Activated CD4-positive, alpha-beta T cell treated with anti-CD3 and anti-CD28 coated beads for 1 hour (primary cell): ENCODE data around the gene JAGN1.
A peak's percentile ranks its signal among the peaks of the same experiment; 100 is the strongest.
"Not testable (repeated sequence)": the region's sequence is repeated elsewhere in the genome, so short reads cannot be mapped to it uniquely, and the experiment has no call there.

Experiments used
- DNase-seq: peaks from one replicate; pipeline ENCODE4 v3.0.0-alpha.2; 2020

Gene JAGN1

DNA sequence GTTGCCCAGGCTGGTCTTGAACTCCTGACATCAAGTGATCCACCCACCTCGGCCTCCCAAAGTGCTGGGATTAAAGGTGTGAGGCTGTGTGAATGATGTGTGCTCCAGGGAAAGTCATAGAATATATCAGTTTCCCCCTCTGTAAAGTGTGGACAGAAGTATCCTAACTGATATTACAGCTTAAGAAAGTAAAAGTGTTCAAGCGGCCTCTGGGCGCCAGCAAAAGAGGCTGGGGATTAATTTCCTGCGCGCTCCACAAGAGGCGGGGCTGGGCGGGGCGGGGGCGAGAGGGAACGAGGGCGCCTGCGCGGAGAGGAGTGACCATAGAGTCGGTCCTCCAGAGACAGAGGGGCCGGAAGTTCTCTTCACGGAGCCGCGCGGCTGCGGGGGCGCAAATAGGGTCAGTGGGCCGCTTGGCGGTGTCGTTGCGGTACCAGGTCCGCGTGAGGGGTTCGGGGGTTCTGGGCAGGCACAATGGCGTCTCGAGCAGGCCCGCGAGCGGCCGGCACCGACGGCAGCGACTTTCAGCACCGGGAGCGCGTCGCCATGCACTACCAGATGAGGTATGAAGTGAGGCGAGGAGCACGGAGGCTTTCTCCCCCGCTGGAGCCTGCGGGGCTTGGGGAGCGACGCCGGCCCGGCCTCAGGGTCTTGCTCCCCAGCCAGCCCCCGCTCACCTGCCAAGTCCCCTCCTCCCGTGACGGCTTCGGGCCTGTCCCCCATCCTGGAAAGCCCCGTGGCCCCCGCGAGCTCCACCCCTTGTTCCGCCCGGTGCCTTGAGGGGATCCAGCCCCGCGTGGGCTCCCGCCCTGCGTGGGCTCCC lies at the start of gene JAGN1:
JAGN1 (plus strand) TSS at position 362 of the 823 bp plus-strand sequence; CDS start at position 475, 113 bp downstream.
- DNase-seq = peak; percentile 85

DNA sequence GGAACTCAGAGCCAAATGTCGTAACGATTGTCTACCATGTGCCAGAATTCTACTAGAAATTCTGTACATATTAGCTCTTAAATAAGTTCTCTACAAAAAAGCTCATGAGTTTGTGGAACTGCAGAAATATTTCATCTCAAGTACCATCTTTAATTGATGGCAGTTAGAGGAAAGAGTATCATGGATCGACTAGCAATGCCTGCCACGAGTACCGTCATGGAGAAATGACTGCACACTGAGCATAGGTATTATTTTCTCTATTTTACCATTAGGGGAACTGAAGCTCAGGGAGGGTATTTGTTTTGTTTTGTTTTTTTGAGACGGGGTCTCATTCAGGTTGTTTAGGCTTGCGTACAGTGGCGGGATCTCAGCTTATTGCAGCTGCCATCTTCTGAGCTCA lies 49.4 kb upstream of the JAGN1 start:
- no peak for DNase-seq

DNA sequence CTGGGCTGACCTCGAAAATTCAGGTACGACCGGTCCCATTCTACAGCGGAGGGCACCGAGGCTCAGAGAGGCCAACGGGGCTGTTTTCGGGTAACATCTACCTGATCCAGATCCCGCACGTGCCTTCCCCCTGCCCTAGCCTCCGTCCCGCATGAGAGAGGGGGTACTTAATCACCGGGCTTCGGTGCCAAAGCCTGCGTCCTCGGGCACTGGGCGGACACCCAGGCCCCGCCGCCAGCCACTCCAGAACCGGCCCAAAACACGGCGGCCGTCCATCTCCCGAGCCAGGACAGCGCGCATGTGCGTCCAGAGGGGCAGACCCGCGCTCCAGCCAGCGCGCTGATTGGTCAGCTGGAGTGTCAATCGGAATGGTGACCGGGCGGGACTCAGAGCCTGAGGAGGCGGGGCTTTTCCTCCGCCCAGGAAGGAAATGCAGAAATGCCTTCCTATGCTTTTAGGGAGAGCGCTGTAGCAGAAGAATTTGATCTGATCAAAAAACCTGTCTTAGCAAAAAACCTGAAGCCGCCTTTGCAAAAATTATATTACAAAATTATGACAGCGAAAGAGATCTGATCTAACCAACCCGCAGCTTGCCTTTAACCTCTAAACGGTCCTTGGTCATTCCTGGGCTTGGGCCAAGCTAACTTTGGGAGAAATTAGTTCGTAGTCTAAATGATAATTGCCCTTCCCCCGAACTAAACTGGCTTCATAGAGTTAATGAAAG lies 46.5 kb upstream of the JAGN1 start, which contains the start of gene RPUSD3:
RPUSD3 (minus strand) TSS at position 294 of the 724 bp plus-strand sequence; CDS start at position 276, 18 bp downstream.
- DNase-seq = peak; percentile 93

DNA sequence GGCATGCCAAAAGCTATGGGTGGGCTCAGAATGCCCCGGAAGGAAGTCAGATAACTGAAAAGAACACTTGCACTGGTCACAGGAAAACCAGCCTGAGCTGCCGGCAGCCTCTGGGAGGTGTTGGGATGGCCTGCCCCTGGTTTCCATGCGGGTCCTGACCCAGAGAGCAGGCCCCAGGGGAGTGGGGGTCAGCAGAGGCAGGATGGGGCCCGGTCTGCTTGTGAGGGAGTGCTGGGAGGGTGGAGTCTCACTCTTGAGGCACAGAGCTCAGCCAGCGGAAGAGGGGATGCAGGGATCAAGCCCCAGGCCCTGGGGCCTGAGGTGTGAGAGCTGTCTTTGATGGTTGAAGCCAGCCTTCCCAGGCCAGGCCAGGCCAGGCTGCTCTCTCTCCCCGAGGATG lies 44.2 kb upstream of the JAGN1 start:
- DNase-seq = no peak

DNA sequence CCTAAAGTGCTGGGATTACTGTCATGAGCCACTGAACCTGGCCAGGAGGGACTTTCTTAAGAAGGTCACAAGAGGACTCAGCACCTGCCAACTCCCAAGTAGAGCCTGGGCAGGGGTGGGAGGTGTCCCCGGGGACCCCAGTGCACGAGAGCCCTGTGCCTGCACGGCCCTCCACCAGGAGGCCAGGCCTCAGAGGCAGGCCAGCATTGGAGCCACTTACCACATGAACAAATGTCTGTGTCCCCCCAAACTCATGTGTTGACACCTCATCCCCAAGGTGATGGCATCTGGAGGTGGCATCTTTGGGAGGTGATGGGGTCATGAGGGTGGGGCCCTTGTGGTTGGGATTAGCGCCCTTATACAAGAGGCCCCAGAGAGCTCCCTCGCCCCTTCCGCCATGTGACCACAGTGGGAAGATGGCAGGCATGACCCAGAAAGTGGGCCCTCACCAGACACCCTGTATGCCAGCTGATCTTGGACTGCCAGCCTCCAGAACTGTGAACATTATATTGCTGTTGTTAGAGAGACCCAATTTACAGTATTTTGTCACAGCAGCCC lies 43.4 kb upstream of the JAGN1 start:
- DNase-seq = no peak

DNA sequence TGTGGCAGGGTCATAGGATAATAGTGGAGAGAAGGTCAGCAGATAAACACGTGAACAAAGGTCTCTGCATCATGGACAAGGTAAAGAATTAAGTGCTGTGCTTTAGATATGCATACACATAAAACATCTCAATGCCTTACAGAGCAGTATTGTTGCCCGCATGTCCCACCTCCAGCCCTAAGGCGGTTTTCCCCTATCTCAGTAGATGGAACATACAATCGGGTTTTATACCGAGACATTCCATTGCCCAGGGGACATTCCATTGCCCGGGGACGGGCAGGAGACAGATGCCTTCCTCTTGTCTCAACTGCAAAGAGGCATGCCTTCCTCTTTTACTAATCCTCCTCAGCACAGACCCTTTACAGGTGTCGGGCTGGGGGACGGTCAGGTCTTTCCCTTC lies 42.5 kb upstream of the JAGN1 start:
- not testable (repeated sequence) for DNase-seq

DNA sequence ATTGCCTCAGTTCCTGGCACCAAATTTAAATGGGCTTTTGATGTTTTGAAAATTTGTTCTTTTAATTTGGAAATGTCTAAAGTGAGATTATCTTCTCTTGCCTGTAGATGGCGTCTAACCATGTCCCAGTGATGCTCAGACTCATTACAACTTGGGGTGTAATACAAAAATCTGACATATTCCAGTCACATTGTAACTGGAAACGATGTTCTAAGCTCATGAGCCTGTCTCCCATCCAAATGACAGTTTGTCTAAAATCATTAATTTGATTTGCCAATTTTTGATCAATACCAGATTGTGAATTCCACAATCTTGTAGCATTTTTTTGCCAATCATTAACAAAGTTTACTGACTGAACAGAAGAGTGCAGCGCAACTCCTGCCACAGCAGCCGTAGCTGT lies 41.5 kb upstream of the JAGN1 start:
- not testable (repeated sequence) for DNase-seq

DNA sequence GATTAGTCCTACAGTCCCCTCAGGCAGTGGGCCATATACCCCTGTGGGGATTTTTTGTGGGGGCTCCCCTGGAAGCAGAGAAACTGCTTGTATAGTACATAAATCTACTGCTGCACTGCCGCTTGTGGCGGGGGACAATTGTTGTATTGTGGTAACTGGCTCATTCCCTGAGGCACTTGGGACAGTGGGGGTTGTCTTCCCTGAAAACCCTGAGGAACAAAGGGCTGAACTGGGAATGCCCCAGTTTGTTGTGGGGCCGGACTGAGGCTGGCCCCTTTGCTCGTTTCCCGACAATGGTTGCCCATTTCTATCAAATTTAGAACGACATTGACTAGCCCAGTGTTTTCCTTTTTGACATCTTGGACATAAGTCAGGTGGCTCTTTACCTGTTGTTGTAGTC lies 39.0 kb upstream of the JAGN1 start:
- DNase-seq = not testable (repeated sequence)

DNA sequence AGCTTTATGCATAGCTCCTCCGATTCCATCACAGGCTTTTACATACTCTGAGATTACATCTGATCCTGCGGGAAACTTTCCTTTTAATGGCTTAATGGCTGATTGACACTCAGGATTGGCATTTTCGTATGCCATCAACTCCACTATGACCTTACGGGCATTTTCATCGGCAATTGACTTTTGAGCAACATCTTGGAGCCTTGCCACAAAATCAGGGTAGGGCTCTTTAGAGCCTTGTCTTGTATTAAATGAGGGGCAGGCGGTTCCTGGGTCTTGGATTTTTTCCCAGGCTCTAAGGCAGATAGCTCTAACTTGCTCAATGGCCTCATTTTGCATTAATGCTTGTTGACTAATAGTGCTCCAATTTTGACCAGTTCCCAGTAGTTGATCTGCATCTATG lies 38.5 kb upstream of the JAGN1 start:
- not testable (repeated sequence) for DNase-seq

DNA sequence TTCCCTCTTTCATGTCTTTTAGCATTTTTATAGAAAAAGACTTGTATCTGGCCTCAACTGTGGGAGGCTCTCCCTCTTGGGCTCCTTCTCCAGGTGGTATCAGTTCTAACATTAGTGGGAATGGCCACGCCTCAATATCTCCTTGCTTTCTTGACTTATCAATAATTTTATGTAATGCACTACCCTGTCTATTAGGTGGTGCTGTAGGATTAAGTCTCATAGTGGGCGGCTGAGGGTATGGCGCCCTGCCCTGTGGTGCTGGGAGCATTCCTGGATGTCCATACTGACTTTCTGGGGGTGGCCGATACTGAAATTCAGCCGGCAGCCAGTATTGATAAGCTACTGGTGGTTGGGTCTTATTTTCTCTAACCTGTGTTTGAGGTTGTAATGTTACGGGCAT lies 37.9 kb upstream of the JAGN1 start:
- DNase-seq = no peak

DNA sequence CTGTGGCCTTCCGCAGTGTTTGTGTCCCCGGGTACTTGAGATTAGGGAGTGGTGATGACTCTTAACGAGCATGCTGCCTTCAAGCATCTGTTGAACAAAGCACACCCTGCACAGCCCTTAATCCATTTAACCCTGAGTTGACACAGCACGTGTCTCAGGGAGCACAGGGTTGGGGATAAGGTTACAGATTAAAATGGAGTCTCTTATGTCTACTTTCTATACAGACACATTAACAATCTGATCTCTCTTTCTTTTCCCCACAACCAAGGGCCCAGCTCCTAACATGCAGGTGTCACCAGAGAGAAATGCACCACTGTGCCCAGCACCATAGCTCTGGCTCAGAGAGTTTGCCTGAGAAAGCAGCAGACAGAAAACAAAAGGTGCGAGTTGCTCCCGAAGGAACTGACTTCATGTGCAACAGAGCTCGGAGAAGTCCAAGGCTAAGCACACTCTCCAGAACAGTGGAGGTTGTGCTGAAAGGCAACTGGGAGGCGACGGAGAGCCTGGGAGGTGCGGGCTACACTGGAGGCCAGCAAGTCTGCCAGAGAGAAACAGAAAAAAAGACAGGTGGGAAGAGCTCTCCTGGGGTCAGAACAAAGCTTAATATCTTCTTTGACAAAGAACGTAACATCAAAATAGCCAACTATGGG lies 36.0 kb upstream of the JAGN1 start:
- not testable (repeated sequence) for DNase-seq

DNA sequence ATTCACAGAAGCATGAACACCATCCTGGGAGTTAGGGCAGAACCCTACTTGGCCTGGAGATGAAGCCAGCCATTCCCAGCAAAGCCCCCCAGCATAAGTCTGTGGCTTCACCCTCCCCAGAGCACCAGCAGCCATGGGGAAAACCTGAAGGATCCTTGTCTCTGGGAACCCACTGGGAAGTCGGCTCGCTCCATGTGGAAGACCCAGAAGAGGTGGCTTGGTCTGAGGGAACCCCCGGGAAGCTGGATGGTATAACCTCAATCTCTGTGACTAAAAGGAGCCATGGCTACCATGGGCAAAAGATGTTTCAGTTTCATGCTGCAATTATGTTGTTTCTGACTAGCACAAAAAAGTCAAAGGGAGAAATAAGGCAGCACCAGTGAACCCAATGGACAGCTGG lies 34.8 kb upstream of the JAGN1 start:
- DNase-seq = no peak

DNA sequence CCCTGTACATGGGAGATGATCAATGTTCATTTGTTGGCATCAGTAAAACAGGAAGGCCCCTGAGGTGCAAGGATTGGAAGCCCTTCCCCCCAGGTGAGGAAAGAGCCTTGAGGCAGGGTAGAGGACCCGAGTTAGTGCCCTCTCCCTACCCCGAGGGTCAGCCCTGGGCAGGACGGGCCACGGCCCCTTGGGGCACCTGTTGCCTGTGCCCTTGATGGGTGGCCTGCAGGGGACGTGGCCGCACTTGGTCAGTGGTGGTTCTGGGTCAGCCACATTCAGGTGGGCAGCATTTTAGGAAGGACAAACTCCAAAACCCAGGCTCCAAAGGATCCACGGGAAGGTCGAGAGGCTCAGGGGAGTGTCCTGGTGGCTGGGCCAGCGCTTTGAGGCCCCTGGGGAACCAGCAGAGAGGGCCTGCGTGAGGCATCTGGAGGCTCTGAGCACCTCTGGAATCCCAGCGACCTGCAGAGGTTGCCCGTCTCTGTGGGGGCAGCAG lies 30.8 kb upstream of the JAGN1 start:
- DNase-seq = no peak

DNA sequence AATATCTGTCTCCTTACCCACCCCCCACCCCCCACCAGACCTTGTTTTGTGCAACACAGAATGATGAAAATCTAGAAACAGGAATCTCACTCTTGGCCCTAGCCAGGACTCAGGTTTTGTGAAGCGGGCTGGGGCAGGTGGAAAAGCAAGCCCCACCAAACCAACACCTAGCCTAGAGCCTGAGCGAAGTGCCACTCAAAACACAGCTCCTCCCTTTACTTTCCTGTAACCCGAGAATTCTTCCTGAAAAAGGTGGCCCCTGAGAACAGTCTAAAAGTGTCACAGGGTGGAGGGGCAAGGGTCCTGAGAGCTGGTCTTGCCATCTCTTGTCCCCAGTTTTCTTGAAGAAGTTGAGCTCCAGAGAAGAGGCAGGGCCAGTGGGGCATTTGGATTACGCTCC lies 29.2 kb upstream of the JAGN1 start:
- no peak for DNase-seq

DNA sequence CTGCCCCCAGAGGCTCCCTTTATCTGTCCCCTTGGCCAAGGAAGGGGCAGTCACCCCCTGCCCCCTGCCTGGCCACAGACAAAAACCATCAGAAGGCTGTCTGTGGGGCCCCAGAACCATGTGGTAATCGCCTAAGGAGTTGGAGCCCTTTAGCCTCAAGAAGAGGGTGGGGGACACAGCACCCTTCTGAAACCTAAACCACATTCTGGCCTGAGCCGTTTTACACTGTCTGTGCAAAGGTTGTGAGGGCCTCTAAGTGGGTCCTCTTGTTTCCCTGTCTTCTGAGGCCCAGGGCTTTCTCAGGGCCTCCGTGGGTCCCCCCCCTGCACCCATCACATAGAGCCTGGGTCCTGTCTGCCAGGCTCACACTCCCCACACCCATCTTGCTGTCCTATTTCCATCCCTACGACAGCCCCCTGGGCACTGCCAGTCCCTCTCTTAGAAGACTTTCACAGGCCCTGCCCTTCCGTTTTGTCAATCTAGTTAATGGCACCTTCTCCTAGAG lies 28.7 kb upstream of the JAGN1 start:
- DNase-seq = no peak

DNA sequence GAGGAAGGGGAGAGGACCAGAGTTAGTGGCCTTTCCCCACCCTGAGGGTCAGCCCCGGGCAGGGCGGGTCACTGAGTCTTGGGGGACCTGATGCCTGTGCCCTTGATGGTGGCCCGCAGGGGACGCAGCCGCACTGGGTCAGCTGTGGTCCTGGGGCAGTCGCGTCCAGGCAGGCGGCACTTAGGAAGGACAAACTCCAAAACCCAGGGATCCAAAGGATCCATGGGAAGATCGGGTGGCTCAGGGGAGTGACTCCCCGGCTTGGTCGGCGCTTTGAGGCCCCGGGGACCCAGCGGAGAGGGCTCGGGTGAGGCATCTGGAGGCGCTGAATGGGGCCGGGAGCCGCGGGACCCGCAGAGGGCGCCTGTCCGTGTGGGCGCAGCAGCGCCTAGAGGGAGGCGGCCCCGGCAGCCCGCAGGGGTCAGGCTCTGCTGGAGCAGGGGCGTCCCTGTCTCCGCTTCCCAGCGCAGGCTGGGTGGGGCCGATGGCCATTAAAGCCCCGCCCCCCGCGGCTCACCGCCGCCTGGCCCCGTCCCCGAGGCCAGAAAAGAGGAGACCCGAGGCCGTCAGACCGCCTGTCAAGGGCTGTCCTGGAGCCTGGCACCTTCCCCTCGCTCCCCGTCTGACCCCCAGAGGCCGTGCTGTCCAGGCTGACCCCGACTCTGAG lies 27.9 kb upstream of the JAGN1 start:
- DNase-seq = no peak

DNA sequence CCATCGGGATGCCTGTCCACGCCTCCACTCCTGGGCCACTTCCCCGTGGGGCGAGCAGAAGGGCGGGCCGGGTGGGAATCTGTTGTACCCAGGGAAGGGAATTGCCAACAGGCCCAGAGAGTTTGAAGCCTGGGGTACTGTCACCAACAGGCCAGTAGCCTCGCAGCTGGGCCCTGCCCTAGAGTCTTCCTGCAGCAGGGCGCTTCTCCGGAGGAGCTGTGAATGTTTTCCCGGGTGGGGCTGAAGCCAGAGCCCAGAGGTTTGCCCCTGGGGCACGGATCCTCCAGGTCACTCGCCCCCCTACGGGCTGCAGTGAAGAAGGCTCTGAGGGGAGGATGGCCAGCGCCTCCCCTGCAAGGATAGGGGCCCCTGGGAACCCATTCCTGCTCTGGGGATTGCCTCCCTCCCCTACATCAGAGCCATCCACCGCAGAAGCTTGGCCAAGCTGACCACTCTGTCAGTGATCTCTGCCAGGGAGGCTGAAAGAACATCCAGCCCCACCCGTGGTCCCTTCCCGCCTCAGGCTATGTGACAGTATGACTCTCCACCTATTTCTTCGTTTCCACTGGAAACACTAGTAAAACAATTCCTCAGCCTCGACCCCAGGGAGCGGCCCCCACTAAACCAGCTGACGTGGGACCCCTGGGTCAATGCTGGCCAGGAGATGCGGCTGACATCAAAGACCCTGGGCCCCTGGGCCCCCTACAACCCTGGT lies 27.2 kb upstream of the JAGN1 start:
- no peak for DNase-seq

DNA sequence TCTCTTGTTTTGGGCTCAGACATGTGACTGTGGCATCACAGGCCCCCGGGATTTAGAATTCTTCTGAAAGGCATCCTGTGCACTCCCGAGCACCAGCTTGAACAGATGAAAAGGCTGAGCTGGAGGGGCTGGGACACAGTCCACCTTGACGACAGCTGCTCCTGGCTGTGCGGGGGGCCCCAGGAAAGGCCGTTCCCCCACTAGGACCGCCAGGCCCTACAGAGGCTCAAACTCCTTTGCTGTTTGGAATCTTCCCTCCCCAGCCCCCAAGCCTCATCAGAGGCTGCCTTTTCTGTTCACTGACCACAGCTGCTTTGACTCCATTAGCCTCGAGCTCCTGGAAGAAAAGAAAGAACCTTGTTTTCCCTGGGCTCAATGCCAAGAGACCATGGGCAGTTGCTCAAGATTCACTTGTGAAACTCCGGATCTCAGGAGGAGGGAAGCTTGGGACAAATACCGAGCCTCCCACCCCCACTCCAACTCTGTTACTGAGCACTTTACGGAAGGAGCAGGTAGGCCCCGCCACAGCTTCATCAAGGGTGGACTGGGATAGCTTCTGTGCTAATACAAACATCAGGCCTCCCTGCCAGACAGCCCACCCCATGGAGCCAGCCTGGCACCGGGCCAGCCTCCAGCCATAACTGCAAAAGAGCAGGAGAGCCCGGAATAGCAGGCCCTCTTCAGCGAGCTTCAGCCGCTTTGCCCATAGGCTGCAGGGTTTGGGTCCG lies 26.0 kb upstream of the JAGN1 start:
- no peak for DNase-seq

DNA sequence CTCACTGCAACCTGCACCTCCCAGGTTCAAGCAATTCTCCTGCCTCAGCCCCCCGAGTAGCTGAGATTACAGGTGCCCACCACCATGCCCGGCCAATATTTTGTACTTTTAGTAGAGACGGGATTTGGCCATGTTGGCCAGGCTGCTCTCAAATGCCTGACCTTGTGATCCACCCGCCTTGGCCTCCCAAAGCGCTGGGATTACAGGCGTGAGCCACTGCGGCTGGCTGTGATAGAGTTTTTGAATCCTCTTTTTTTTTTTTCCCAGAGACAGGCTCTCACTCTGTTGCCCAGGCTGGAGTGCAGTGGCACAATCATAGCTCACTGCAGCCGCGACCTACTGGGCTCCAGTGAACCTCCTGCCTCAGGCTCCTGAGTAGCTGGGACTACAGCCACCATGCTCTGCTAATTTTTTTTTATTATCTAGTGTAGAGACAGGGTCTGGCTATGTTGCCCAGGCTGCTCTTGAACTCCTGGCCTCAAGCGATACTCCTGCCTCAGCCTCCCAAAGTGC lies 25.2 kb upstream of the JAGN1 start:
- DNase-seq = not testable (repeated sequence)

DNA sequence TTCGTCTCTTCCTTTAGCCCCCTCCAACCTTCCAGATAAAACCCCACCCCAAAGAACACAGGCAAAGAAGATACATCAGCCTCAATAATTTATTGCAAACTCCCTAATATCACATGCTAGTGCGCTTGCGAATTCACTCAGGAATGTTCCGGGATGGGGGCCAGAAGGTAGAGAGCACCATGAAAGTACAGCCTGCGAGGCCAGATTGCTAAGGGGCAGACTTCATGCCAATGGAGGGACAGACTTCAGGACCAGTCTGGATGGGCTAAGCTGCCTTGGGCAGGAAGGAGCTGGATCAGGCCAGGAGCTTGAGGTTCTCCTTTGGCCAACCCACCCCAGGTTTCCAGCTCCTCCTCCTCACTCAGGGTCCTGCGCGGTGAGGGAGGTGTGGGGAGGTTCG lies 23.8 kb upstream of the JAGN1 start:
- DNase-seq = no peak

DNA sequence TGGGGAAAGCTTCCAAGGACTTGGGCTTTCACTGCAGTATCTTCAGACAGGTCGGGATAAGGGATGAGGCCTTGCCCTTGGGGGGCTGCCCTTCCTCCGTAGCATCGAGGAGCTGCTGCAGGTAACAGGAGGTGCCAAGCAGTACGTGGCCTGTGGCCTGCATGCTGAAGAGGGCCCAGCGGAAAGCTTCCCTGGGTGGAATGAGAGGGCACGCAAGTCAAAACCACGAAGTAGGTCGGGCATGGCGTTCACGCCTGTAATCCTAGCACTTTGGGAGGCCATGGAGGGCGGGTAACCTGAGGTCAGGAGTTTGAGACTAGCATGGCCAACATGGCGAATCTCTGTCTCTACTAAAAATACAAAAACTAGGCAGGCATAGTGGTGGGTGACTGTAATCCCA lies 23.3 kb upstream of the JAGN1 start:
- DNase-seq = no peak
